Natural killer cell treated with Interleukin-12 subunit alpha and Interleukin-12 subunit beta and Interleukin-15 and Interleukin-18, amount 100 ng/mL, for 72 hours (primary cell): ENCODE measurements around the gene PDE7B. TPM values are rescaled to one million over a fixed set of nuclear protein-coding genes. Genes with fewer than 3 reads are reported as not detected.

ENCODE experiments used
- ATAC-seq, 2 donors: fragments of 150-1000 bp; cut with Tn5 transposase in 1 of 2; sonication (Bioruptor Pico), chemical (Tn5 transposase) in 1 of 2; 2 replicates each; pipeline ENCODE4 v1.10.0; 2021
- DNase-seq: peaks from one replicate; pipeline ENCODE4 v3.0.0; 2022; ENCODE audit warnings: low spot score
- H3K27ac Mint-ChIP-seq, 2 donors: 1 replicate in 1 of 2; 2 replicates in 1 of 2; pipeline ENCODE4 v1.8.0; 2022; ENCODE audit warnings: mixed read lengths in 2 of 2, mild to moderate bottlenecking in 1 of 2, moderate library complexity in 1 of 2
- H3K27me3 Mint-ChIP-seq, 2 donors: 1 replicate in 1 of 2; 2 replicates in 1 of 2; pipeline ENCODE4 v1.8.0; 2022; ENCODE audit warnings: mixed read lengths in 2 of 2
- H3K36me3 Mint-ChIP-seq: one replicate; pipeline ENCODE4 v1.8.0; 2022; ENCODE audit warnings: mixed read lengths
- H3K4me1 Mint-ChIP-seq, 2 donors: 1 replicate in 1 of 2; 2 replicates in 1 of 2; pipeline ENCODE4 v1.8.0; 2022; ENCODE audit warnings: low read depth in 2 of 2, mixed read lengths in 2 of 2, mild to moderate bottlenecking in 1 of 2
- H3K4me3 Mint-ChIP-seq: one replicate; pipeline ENCODE4 v1.8.0; 2022; ENCODE audit warnings: mixed read lengths
- H3K9me3 Mint-ChIP-seq: 2 replicates; pipeline ENCODE4 v1.8.0; 2022; ENCODE audit warnings: mixed read lengths
- total RNA-seq, 2 donors: library from RNA; stranded (reverse); gene quantifications; one replicate each; pipeline ENCODE4 v1.2.3, GENCODE V29; 2022

The PDE7B gene
- total RNA-seq, 2 donors from 2014 or later, result 0.14 TPM; not detected in 1

DNA sequence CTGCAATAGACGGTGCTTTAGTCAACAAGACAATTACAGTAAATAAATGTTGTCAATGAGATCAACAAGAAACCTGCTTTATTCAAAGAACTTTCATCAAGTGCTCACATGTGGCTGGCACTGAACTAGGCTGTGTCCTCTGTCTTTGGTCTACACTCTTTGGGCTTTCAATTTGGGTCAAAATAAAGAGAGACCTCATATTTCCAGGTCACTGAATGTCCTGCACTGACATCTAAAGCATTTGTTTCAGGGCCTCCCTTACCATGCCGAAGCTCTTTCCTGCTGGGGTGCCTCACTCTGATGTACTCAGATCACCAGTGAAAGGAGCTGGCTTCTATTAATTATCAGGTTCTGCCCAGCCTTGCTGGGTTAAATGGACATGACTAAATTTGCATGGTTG, 32.0 kb downstream of the PDE7B start:
- no peak for DNase-seq
- Mint-ChIP-seq H3K4me1 (peaks cover 21 to 25% of the 10 kb centered on the region in 2 donors), H3K36me3 (no peaks in the 10 kb centered on the region), H3K4me3 (no peak overlapping the region), H3K9me3 (no peaks in the 10 kb centered on the region), H3K27me3 (peaks cover 0 to 3% of the 10 kb centered on the region in 2 donors), H3K27ac (no peak overlapping the region)
- ATAC-seq, result no peak

GRCh38 chr6:135884136-135884535, 32.6 kb downstream of the PDE7B start:
- DNase-seq, result no peak
- peaks cover 0 to 3% of the 10 kb centered on the region in 2 donors for H3K27me3 Mint-ChIP-seq

GRCh38 chr6:135887069-135887468, 35.6 kb downstream of the PDE7B start:
- DNase-seq (no peak), ATAC-seq (no peak)
- Mint-ChIP-seq H3K4me3 (no peak overlapping the region), H3K9me3 (no peaks in the 10 kb centered on the region), H3K4me1 (peaks cover 4 to 6% of the 10 kb centered on the region in 2 donors), H3K27me3 (peaks cover 0 to 3% of the 10 kb centered on the region in 2 donors), H3K36me3 (no peaks in the 10 kb centered on the region), H3K27ac (no peak overlapping the region)

More at GRCh38 chr6:135884136-135884535, 32.6 kb downstream of the PDE7B start:
- Mint-ChIP-seq H3K4me1 (peaks cover 21 to 25% of the 10 kb centered on the region in 2 donors), H3K27ac (no peak overlapping the region), H3K36me3 (no peaks in the 10 kb centered on the region), H3K9me3 (no peaks in the 10 kb centered on the region), H3K4me3 (no peak overlapping the region)
- ATAC-seq, result no peak

- Mint-ChIP-seq H3K36me3 (no peaks in the 10 kb centered on the region), H3K4me1 (no peaks in the 10 kb centered on the region), H3K4me3 (no peak overlapping the region), H3K27me3 (peaks cover 0 to 3% of the 10 kb centered on the region in 2 donors), H3K27ac (no peak overlapping the region), H3K9me3 (no peaks in the 10 kb centered on the region)
- DNase-seq, result no peak
- ATAC-seq, result no peak
Measured at GRCh38 chr6:135888818-135889217, 37.3 kb downstream of the PDE7B start.

GRCh38 chr6:135890876-135891275, 39.4 kb downstream of the PDE7B start:
- no peak overlapping the region for H3K27ac Mint-ChIP-seq
- H3K9me3 Mint-ChIP-seq, result no peaks in the 10 kb centered on the region
- no peaks in the 10 kb centered on the region for H3K36me3 Mint-ChIP-seq
- no peak overlapping the region for H3K4me3 Mint-ChIP-seq
- DNase-seq (no peak), ATAC-seq (no peak)
- H3K27me3 Mint-ChIP-seq, result peaks cover 0 to 3% of the 10 kb centered on the region in 2 donors
- H3K4me1 Mint-ChIP-seq, result no peaks in the 10 kb centered on the region

GRCh38 chr6:135891710-135892109, 40.2 kb downstream of the PDE7B start:
- no peaks in the 10 kb centered on the region for H3K9me3 Mint-ChIP-seq
- no peak overlapping the region for H3K27ac Mint-ChIP-seq
- DNase-seq (no peak), ATAC-seq (no peak)
- no peaks in the 10 kb centered on the region for H3K36me3 Mint-ChIP-seq
- no peak overlapping the region for H3K4me3 Mint-ChIP-seq
- H3K4me1 Mint-ChIP-seq, result peaks cover 0 to 3% of the 10 kb centered on the region in 2 donors
- H3K27me3 Mint-ChIP-seq, result peaks cover 0 to 4% of the 10 kb centered on the region in 2 donors

- H3K36me3 Mint-ChIP-seq, result no peaks in the 10 kb centered on the region
- ATAC-seq (no peak), DNase-seq (no peak)
- H3K27me3 Mint-ChIP-seq, result peaks cover 0 to 3% of the 10 kb centered on the region in 2 donors
- H3K9me3 Mint-ChIP-seq, result no peaks in the 10 kb centered on the region
- H3K4me1 Mint-ChIP-seq, result peaks cover 0 to 6% of the 10 kb centered on the region in 2 donors
- H3K4me3 Mint-ChIP-seq, result no peak overlapping the region
- no peak overlapping the region for H3K27ac Mint-ChIP-seq
Measured at GRCh38 chr6:135895231-135895911, 43.9 kb downstream of the PDE7B start.

DNA sequence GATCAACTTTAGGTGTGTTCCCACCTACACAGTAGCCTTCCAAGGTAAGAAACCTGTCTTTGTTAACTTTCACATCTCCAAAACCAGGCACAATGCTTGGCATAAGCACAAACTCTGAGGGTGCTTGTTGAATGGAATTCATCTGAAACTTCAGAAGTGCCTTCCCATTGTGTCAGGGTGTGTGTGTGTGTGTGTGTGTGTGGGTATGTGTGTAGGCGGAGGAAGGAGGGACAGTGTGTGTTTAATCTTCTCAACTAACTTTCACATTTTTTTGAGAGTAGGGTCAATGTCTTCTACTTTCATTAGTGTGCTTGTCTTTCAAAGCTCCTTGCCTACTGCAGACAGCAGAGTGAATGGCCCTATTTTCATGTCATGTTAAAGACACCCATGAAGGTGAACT, 45.6 kb downstream of the PDE7B start:
- H3K27me3 Mint-ChIP-seq, result peaks cover 0 to 3% of the 10 kb centered on the region in 2 donors
- H3K36me3 Mint-ChIP-seq, result no peaks in the 10 kb centered on the region
- DNase-seq (no peak), ATAC-seq (no peak)
- peaks cover 0 to 6% of the 10 kb centered on the region in 2 donors for H3K4me1 Mint-ChIP-seq
- H3K27ac Mint-ChIP-seq, result no peak overlapping the region
- no peaks in the 10 kb centered on the region for H3K9me3 Mint-ChIP-seq
- H3K4me3 Mint-ChIP-seq, result no peak overlapping the region

DNA sequence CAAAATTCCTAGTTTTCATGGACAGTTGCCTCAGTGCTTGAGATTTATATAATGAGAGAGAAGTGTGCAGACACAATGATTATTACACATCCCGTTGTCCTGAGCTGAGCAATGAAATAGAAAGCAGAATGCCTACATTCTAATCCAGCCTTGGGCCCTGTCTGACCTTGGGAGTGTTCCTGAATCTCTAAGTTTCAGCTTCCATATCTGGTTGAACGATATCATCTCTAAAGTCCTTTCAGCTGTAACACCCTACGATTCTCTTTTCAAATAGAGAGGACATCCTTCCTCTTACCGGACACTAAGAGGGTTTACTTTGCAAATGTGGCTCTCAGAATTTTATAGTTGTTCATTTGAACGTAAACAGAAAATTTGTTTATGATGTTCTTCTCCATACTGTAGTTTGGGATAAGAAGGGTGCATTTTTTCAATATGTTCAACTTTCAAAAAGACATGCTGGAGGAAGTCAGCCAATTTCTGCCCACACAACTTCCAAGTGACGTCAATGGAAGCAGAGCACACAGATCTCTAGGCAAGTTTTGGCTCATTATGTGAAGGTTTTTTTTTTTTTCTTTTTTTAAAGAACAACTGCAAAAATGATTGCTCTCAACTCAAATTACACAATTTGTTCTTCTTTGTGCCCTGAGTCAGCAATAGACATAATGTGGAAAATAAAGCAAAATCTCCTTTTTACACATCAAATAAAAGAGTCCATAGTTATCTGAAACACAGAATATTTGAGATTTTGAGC, 50.4 kb downstream of the PDE7B start:
- peaks cover 0 to under 1% of the 10 kb centered on the region in 2 donors for H3K27me3 Mint-ChIP-seq
- DNase-seq (no peak), ATAC-seq (no peak)
- no peaks in the 10 kb centered on the region for H3K9me3 Mint-ChIP-seq
- no peaks in the 10 kb centered on the region for H3K36me3 Mint-ChIP-seq
- H3K4me3 Mint-ChIP-seq, result no peak overlapping the region
- peaks cover 0 to 1% of the 10 kb centered on the region in 2 donors for H3K4me1 Mint-ChIP-seq
- H3K27ac Mint-ChIP-seq, result no peak overlapping the region

- Mint-ChIP-seq H3K9me3 (no peaks in the 10 kb centered on the region), H3K4me1 (no peaks in the 10 kb centered on the region), H3K4me3 (no peak overlapping the region), H3K27me3 (no peaks in the 10 kb centered on the region), H3K36me3 (no peaks in the 10 kb centered on the region), H3K27ac (no peak overlapping the region)
- ATAC-seq, result no peak
- no peak for DNase-seq
Measured at GRCh38 chr6:135902756-135903331, 51.3 kb downstream of the PDE7B start.

- Mint-ChIP-seq H3K27me3 (no peaks in the 10 kb centered on the region), H3K27ac (no peak overlapping the region), H3K36me3 (no peaks in the 10 kb centered on the region), H3K9me3 (no peaks in the 10 kb centered on the region), H3K4me1 (no peaks in the 10 kb centered on the region), H3K4me3 (no peak overlapping the region)
- DNase-seq (no peak), ATAC-seq (no peak)
Measured at GRCh38 chr6:135904666-135905065, 53.2 kb downstream of the PDE7B start.

GRCh38 chr6:135905604-135906300, 54.3 kb downstream of the PDE7B start:
- DNase-seq, result no peak
- H3K27me3 Mint-ChIP-seq, result no peaks in the 10 kb centered on the region
- no peak for ATAC-seq
- no peaks in the 10 kb centered on the region for H3K4me1 Mint-ChIP-seq
- H3K4me3 Mint-ChIP-seq, result no peak overlapping the region
- H3K27ac Mint-ChIP-seq, result no peak overlapping the region
- no peaks in the 10 kb centered on the region for H3K9me3 Mint-ChIP-seq
- H3K36me3 Mint-ChIP-seq, result no peaks in the 10 kb centered on the region

GRCh38 chr6:135906542-135906941, 55.0 kb downstream of the PDE7B start:
- DNase-seq (no peak), ATAC-seq (no peak)
- no peak overlapping the region for H3K4me3 Mint-ChIP-seq
- H3K4me1 Mint-ChIP-seq, result no peaks in the 10 kb centered on the region
- no peaks in the 10 kb centered on the region for H3K9me3 Mint-ChIP-seq
- H3K36me3 Mint-ChIP-seq, result no peaks in the 10 kb centered on the region
- H3K27me3 Mint-ChIP-seq, result no peaks in the 10 kb centered on the region
- no peak overlapping the region for H3K27ac Mint-ChIP-seq
